NCI-H2171 treated with DMSO at 0.1 percent for 48 hours (cell line): Measurements from ENCODE around the gene EID1.
"Not testable (repeated sequence)": the region's sequence is repeated elsewhere in the genome, so short reads cannot be mapped to it uniquely, and the experiment has no call there.

Experiments
- DNase-seq: peaks from one replicate; lab custom pipeline; 2025; lab: John Stamatoyannopoulos, UW

Gene EID1

GRCh38 chr15:48869966-48870365 is 8.0 kb upstream of the EID1 start:
- DNase-seq: no peak

- DNase-seq: no peak
Measured at GRCh38 chr15:48871542-48871941, 6.4 kb upstream of the EID1 start.

- DNase-seq: no peak
Measured at GRCh38 chr15:48872632-48873031, 5.3 kb upstream of the EID1 start.

GRCh38 chr15:48875241-48875960 is 2.5 kb upstream of the EID1 start:
- DNase-seq: no peak

GRCh38 chr15:48876057-48876456 is 1.9 kb upstream of the EID1 start:
- no peak for DNase-seq

GRCh38 chr15:48880070-48880634 is 2.2 kb downstream of the EID1 start:
- no peak for DNase-seq

- no peak for DNase-seq
Measured at GRCh38 chr15:48883699-48884098, 5.8 kb downstream of the EID1 start.

GRCh38 chr15:48887144-48887543 is 9.2 kb downstream of the EID1 start:
- no peak for DNase-seq

- no peak for DNase-seq
Measured at GRCh38 chr15:48888191-48888590, 10.3 kb downstream of the EID1 start.

GRCh38 chr15:48888836-48889235 is 10.9 kb downstream of the EID1 start:
- DNase-seq: no peak

GRCh38 chr15:48889925-48890324 is 12.0 kb downstream of the EID1 start:
- DNase-seq: no peak

GRCh38 chr15:48890375-48890972 is 12.5 kb downstream of the EID1 start:
- DNase-seq: no peak

GRCh38 chr15:48891232-48891765 is 13.4 kb downstream of the EID1 start:
- no peak for DNase-seq

GRCh38 chr15:48893311-48893710 is 15.4 kb downstream of the EID1 start:
- DNase-seq: no peak

GRCh38 chr15:48896869-48897814 is 19.2 kb downstream of the EID1 start:
- peak; percentile 53 for DNase-seq

GRCh38 chr15:48898032-48898431 is 20.1 kb downstream of the EID1 start:
- no peak for DNase-seq

GRCh38 chr15:48898446-48898845 is 20.5 kb downstream of the EID1 start:
- no peak for DNase-seq

- no peak for DNase-seq
Measured at GRCh38 chr15:48899793-48900192, 21.9 kb downstream of the EID1 start.

GRCh38 chr15:48904758-48905157 is 26.8 kb downstream of the EID1 start:
- no peak for DNase-seq

GRCh38 chr15:48905216-48905615 is 27.3 kb downstream of the EID1 start:
- DNase-seq: no peak

GRCh38 chr15:48905847-48906246 is 27.9 kb downstream of the EID1 start:
- DNase-seq: no peak

GRCh38 chr15:48909313-48909712 is 31.4 kb downstream of the EID1 start:
- not testable (repeated sequence) for DNase-seq
